HepG2 (cell line): ENCODE measurements around the gene SETD1B. TPM values are rescaled to one million over a fixed set of nuclear protein-coding genes. Genes with fewer than 3 reads are reported as not detected.
A peak's percentile ranks its signal among the peaks of the same experiment; 100 is the strongest.

Source experiments
- ATF7-NPFF ChIP-seq: sonication (generic); formaldehyde crosslinking; IDR thresholded peaks from 2 replicates; pipeline ENCODE4 v1.8.1; 2023; ENCODE audit warnings: mild to moderate bottlenecking, low read depth, missing genetic modification reagents, moderate library complexity
- BRCA1 ChIP-seq: sonication (generic); formaldehyde crosslinking; IDR thresholded peaks from 2 replicates; pipeline ENCODE4 v1.4.0; 2020; ENCODE audit warnings: missing genetic modification reagents
- CREB1 ChIP-seq, 2 experiments: fragments of 450-650 bp in 1 of 2; IDR thresholded peaks; 2 replicates each; pipeline ENCODE4 v1.6.1; 2016 to 2017; ENCODE audit warnings: control low read depth in 1 of 2, mild to moderate bottlenecking in 1 of 2, missing compliant biosample characterization in 1 of 2, missing genetic modification characterization in 1 of 2
- FOXJ3 ChIP-seq: sonication (generic); formaldehyde crosslinking; IDR thresholded peaks from 2 replicates; pipeline ENCODE4 v1.4.0; 2020; ENCODE audit warnings: missing genetic modification reagents, mild to moderate bottlenecking, borderline replicate concordance
- HNRNPLL ChIP-seq: fragments of 200-400 bp; formaldehyde crosslinking; IDR thresholded peaks from 2 replicates; pipeline ENCODE4 v1.6.1; 2017; ENCODE audit warnings: mild to moderate bottlenecking, low read depth, low read length; ENCODE audit not compliant: poor library complexity, severe bottlenecking
- ISX ChIP-seq: sonication (generic); formaldehyde crosslinking; conservative IDR thresholded peaks from 2 replicates; pipeline ENCODE4 v1.5.0; 2020; ENCODE audit warnings: missing genetic modification reagents
- KLF12 ChIP-seq: sonication (generic); formaldehyde crosslinking; IDR thresholded peaks from 2 replicates; pipeline ENCODE4 v1.4.0; 2020; ENCODE audit warnings: missing genetic modification reagents, borderline replicate concordance
- KMT2B ChIP-seq: IDR thresholded peaks from 2 replicates; pipeline ENCODE4 v1.6.1; 2016; ENCODE audit warnings: missing genetic modification reagents, missing compliant biosample characterization
- MED8 ChIP-seq: sonication (generic); formaldehyde crosslinking; IDR thresholded peaks from 2 replicates; pipeline ENCODE4 v1.8.1; 2023; ENCODE audit warnings: mild to moderate bottlenecking, missing genetic modification reagents; ENCODE audit not compliant: insufficient replicate concordance
- MTERF4 ChIP-seq: sonication (generic); formaldehyde crosslinking; IDR thresholded peaks from 2 replicates; pipeline ENCODE4 v1.8.0; 2023; ENCODE audit warnings: mild to moderate bottlenecking, missing genetic modification reagents
- NR2C2 ChIP-seq: sonication (generic); formaldehyde crosslinking; IDR thresholded peaks from 2 replicates; pipeline ENCODE4 v1.4.0; 2020; ENCODE audit warnings: missing genetic modification reagents, mild to moderate bottlenecking, moderate library complexity, borderline replicate concordance
- RBM39 ChIP-seq: fragments of 200-400 bp; formaldehyde crosslinking; IDR thresholded peaks from one replicate; pipeline ENCODE4 v1.6.1; 2018; ENCODE audit warnings: antibody characterized with exemption, mild to moderate bottlenecking, low read depth, low read length; ENCODE audit not compliant: poor library complexity, severe bottlenecking
- SMYD3 ChIP-seq: sonication (generic); formaldehyde crosslinking; IDR thresholded peaks from 2 replicates; pipeline ENCODE4 v1.8.1; 2023; ENCODE audit warnings: mild to moderate bottlenecking, missing genetic modification reagents
- SNAPC2 ChIP-seq: sonication (generic); formaldehyde crosslinking; IDR thresholded peaks from 2 replicates; pipeline ENCODE4 v1.8.1; 2022; ENCODE audit warnings: mild to moderate bottlenecking, missing genetic modification reagents
- SOX5 ChIP-seq: IDR thresholded peaks from 2 replicates; pipeline ENCODE4 v1.6.1; 2016; ENCODE audit warnings: borderline replicate concordance
- SRSF4 ChIP-seq: fragments of 200-400 bp; formaldehyde crosslinking; IDR thresholded peaks from one replicate; pipeline ENCODE4 v1.6.1; 2018; ENCODE audit warnings: mild to moderate bottlenecking, low read depth, low read length, moderate library complexity; ENCODE audit not compliant: poor library complexity, severe bottlenecking
- TCF12 ChIP-seq, 2 experiments: fragments of 450-650 bp in 1 of 2; sonication (generic) in 1 of 2; formaldehyde crosslinking in 1 of 2; IDR thresholded peaks; 2 replicates each; pipeline versions ENCODE4 v1.6.1 to v1.8.0; 2017 to 2022; ENCODE audit warnings: antibody characterized with exemption in 1 of 2, mild to moderate bottlenecking in 1 of 2, missing genetic modification reagents in 1 of 2, moderate library complexity in 1 of 2
- ZBTB7A ChIP-seq: sonication (generic); formaldehyde crosslinking; IDR thresholded peaks from 2 replicates; pipeline ENCODE4 v1.8.0; 2022; ENCODE audit warnings: mild to moderate bottlenecking, missing genetic modification reagents
- ZNF121 ChIP-seq: sonication (generic); formaldehyde crosslinking; IDR thresholded peaks from 2 replicates; pipeline ENCODE4 v1.5.0; 2020; ENCODE audit warnings: mild to moderate bottlenecking, missing genetic modification reagents
- ZNF335 ChIP-seq: sonication (generic); formaldehyde crosslinking; IDR thresholded peaks from 2 replicates; pipeline ENCODE4 v1.4.0; 2020; ENCODE audit warnings: missing genetic modification reagents
- ZNF549 ChIP-seq: sonication (generic); formaldehyde crosslinking; IDR thresholded peaks from 2 replicates; pipeline ENCODE4 v1.5.0; 2020; ENCODE audit warnings: missing genetic modification reagents
- ZNF564 ChIP-seq: sonication (generic); formaldehyde crosslinking; IDR thresholded peaks from 2 replicates; pipeline ENCODE4 v1.8.1; 2023; ENCODE audit warnings: mild to moderate bottlenecking, missing genetic modification reagents
- ZNF639 ChIP-seq: conservative IDR thresholded peaks from 2 replicates; pipeline ENCODE4 v1.6.1; 2018; ENCODE audit warnings: missing genetic modification reagents
- ZNF737 ChIP-seq: sonication (generic); formaldehyde crosslinking; IDR thresholded peaks from 2 replicates; pipeline ENCODE4 v1.5.0; 2020; ENCODE audit warnings: missing genetic modification reagents, mild to moderate bottlenecking, borderline replicate concordance
- ZNF766 ChIP-seq: sonication (generic); formaldehyde crosslinking; IDR thresholded peaks from 2 replicates; pipeline ENCODE4 v1.5.0; 2020; ENCODE audit warnings: missing genetic modification reagents, borderline replicate concordance
- polyA plus RNA-seq, 8 experiments: library from polyadenylated mRNA; depleted of rRNA in 3 of 8; stranded (reverse) in 7 of 8; unstranded in 1 of 8; fragments of >200 nt; fragmentation: Illumina TruSeq in 4 of 8; extraction: Trizol in 4 of 8; gene quantifications; 2 replicates each; pipeline versions ENCODE4 v1.2.1 to v1.2.3, GENCODE V29; 2011 to 2016; ENCODE audit warnings: low read depth in 4 of 8, missing spikeins in 1 of 8, mixed read lengths in 1 of 8; ENCODE audit not compliant: insufficient read depth in 1 of 8
- total RNA-seq, 5 experiments: library from RNA; depleted of rRNA; stranded (reverse); fragments of >200 nt; fragmentation: Illumina TruSeq; extraction: Trizol; gene quantifications; 2 replicates each; pipeline ENCODE4 v1.2.3, GENCODE V29; 2016; ENCODE audit warnings: low read depth in 1 of 5
- TF ChIP-seq, protein P1 (sequence below): IDR thresholded peaks from 2 replicates; pipeline ENCODE4 v1.6.1; 2016; ENCODE audit warnings: control low read depth

SETD1B gene
- total and polyA plus RNA-seq, 2 of the 13 experiments (the other 11 are each of a cell fraction or from before 2014, with no cell fraction given) = 1.1 to 1.4 TPM

DNA sequence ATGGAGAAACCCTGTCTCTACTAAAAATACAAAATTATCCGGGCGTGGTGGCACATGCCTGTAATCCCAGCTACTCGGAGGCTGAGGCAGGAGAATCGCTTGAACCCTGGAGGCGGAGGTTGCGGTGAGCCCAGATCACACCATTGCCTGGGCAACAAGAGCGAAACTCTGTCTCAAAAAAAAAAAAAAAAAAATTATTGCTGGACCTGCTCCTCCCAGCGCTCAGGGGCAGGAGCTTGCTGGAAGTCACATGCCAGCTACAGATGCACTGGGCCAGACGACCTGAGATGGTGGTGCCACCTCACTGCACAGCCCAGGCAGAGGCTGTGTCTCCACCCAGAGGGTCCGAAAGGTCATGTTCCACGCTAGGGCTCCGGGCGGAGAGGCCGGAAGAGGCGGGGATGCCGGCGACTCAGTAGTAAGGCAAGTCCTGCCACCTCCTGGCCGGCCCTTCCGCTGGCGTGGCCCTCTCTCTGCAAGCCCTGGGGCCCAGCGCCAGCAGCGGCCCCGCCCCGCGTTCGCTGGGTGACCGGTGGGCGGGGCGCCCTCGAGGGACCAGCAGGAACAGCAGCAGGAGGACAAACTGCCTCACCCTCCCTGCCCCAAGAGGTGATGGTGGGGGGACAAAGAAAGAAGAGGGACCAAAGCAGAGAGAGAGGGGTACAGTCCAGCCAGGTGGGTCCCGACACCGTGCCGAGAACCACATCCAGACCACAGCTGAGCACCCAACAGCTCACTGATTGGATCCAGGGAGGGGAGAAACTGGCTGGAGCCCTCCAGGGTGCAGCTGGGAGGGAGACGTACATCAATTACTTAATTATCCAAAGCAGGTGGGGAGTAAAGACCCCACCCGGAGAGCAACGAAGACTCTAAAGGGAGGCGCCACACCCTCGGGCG lies 6.7 kb upstream of the SETD1B start (continued):
- TF ChIP-seq ZNF549 (CRISPR knock-in tag) (no peak), SOX5 (CRISPR knock-in tag) (peak; percentile 77), SMYD3 (no peak), KLF12 (CRISPR knock-in tag) (peak; percentile 61; the same call in 1 of the 2 replicates), ZNF335 (no peak; the same call in 1 of the 2 replicates), HNRNPLL (peak; percentile 89), TCF12 (IDR thresholded peaks at IDR 0.05) (no peak), TCF12 (CRISPR knock-in tag; IDR thresholded peaks at IDR 0.05) (peak; percentile 60; the same call in 1 of the 2 replicates), RBM39 (no peak), ZNF564 (no peak), SNAPC2 (CRISPR knock-in tag) (no peak; the same call in 1 of the 2 replicates), NR2C2 (CRISPR knock-in tag) (peak; percentile 85), ISX (no peak), ZNF766 (CRISPR knock-in tag) (no peak), CREB1 (IDR thresholded peaks at IDR 0.05) (peak; percentile 60), CREB1 (CRISPR knock-in tag; IDR thresholded peaks at IDR 0.05) (no peak), SRSF4 (no peak), FOXJ3 (CRISPR knock-in tag) (no peak), ZNF737 (no peak), ZNF121 (CRISPR knock-in tag) (peak; percentile 92), ATF7-NPFF (CRISPR knock-in tag) (peak; percentile 60; the same call in 1 of the 2 replicates), KMT2B (CRISPR knock-in tag) (peak; percentile 57; the same call in 1 of the 2 replicates), MED8 (peak; percentile 50), ZBTB7A (peak; percentile 24; the same call in 1 of the 2 replicates), BRCA1 (CRISPR knock-in tag) (no peak), MTERF4 (CRISPR knock-in tag) (peak; percentile 53; the same call in 1 of the 2 replicates), ZNF639 (peak; percentile 80)
- TF ChIP-seq, protein P1, sequence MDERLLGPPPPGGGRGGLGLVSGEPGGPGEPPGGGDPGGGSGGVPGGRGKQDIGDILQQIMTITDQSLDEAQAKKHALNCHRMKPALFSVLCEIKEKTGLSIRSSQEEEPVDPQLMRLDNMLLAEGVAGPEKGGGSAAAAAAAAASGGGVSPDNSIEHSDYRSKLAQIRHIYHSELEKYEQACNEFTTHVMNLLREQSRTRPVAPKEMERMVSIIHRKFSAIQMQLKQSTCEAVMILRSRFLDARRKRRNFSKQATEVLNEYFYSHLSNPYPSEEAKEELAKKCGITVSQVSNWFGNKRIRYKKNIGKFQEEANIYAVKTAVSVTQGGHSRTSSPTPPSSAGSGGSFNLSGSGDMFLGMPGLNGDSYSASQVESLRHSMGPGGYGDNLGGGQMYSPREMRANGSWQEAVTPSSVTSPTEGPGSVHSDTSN (CRISPR knock-in tag) = no peak
